Glomerular visceral epithelial cell (primary cell): ENCODE results near the gene DGCR8.
A peak's percentile ranks its signal among the peaks of the same experiment; 100 is the strongest.

ENCODE experiments used
- DNase-seq: peaks from one replicate; pipeline ENCODE4 v3.0.0-alpha.2; 2016; ENCODE audit errors: extremely low spot score

The DGCR8 gene

DNA sequence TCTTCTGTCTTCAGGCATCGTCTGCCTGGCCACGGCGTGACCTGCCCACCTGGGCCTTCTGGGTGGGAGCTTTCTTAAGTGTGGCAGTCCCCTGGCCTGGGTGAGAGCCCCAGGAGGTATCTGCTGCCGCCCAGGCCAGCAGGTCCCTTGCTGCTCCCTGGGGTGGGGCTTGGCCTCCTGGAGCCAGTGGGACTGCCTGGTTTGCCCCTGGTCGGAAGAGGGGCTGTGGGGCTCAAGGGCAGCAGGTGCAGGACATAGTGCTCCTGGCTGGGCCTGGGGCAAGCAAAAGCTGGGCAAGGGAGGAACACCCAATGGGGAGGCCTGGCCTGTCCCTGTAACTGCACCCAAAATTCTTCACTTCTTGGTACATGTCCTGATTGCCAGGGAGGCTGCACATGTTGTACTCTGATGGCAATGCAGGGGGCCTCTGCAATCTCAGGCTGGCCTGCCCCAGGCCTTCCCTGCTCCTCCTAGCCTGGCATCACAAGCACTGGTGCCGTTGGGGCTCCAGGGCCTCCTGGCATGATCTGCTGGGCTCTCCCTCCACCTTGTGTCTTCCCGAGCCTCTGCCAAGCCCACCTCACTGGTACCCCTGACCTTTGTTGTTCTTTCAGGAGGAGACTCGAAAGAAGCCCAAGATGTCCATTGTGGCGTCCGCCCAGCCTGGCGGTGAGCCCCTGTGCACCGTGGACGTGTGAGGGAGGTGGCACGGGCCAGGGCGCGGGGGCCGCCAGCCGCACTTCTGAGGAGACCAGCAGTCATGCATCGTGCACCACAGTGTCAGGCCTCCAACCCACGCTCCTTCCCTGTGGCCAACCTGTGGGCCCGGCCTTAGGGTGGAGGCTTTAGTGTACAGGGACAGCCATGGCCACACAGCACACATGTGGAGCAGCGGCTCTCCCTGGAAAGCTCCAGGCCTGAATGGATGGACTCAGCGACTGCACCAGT, 29.6 kb downstream of the DGCR8 start:
- no peak for DNase-seq

DNA sequence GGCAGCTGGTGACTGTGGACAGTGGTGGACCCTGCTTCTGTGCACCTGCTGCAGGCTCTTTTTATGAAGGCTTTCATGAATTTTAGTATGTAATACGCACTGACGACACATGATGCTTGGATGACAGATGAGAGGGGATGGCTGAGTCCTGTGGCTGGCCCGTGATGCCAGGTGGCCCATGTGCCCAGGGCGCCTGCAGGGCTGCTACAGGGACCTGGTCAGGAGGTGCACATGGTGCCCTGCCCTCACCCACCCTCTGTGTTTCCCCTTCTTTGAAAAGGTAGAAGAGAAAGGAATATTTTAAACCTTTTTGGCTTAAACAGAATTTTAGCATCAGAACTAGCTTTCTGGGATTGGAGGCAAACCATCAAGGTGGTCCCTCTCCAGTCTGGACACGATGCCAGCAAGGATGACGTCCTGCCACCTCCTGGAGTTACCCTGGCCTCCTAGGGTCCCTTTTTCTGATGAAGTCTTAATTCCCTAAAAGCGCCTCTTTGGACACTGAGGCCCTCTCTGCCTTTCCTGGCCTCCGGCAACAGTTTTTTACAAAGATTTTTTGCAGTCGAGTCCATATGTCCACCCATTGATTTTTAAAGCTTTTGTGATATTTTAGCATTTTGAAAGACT, 30.4 kb downstream of the DGCR8 start:
- no peak for DNase-seq

DNA sequence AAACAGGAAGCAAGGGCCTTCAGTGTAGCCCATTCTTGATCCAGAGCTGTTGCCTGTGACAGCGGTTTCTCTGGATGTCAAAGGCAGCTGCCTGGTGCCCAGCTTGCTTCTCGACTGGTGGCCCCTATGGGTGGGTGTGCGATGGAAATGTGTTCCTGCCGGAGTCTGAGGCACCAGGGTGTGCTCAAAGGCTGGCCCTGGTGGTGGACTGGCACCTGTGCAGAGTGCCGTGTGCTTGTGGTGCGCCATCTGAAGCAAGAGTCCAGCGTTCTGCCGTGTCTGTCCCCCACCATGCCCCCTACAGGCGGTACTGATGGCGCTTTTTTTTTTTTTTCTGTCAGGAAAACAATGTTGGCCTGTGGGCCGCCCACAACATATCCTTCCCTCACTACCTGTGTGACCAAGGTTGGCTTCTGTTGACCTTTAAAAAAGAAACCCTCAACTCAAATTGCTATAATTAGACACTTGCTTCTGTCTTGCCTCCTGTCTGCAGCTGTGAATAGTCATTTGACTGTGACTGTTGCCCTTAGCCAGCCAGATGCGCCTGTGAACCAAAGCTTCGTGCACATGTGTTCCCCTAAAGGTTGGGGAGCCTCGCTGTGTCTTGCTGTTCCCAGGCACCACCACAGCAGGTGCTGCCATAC, 31.1 kb downstream of the DGCR8 start:
- DNase-seq, result peak; percentile 40

DNA sequence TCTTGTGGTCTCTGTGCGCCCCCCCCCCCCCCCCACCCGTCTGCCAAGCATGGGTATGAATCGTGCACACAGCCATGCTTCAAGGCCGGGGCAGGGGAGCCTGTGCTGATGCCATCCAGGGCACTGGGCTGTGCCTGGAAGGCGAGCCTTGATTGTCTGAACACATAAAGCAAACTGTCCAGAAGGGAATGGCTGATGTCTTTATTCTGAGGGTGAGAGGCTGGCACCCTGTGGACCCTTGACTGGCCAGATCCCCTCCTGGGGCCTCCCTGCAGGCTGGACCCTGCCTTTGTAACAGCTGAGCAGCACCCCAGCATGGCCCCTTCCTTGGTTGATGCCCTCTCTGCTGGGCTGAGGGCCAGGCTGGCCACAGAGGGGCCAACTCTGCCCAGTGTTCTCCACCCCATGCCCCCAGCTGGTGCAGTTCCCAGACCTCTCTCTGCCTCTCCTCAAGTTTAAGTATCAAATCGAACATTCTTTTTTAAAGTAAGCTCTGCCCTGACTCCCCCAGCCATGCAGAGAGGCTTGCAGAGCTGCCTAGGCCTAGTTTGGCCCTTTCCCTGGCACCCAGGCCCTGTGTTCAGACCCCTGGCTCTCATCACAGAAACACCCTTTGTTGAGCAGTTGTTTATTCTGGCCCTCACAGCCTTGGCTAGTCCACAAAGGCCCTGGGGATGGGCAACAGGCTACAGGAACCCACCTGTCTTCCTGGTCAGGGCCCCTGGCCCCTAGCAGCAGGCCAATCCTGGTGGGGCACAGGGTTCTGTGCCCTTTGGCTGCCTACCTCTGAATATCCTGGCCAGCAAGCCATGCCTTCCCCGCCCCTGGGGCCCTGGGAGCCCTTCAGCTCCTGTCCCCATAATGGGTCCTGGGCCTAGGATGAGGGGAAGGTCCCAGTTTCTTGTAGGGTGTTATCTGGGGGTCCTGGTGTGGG, 31.9 kb downstream of the DGCR8 start:
- no peak for DNase-seq

DNA sequence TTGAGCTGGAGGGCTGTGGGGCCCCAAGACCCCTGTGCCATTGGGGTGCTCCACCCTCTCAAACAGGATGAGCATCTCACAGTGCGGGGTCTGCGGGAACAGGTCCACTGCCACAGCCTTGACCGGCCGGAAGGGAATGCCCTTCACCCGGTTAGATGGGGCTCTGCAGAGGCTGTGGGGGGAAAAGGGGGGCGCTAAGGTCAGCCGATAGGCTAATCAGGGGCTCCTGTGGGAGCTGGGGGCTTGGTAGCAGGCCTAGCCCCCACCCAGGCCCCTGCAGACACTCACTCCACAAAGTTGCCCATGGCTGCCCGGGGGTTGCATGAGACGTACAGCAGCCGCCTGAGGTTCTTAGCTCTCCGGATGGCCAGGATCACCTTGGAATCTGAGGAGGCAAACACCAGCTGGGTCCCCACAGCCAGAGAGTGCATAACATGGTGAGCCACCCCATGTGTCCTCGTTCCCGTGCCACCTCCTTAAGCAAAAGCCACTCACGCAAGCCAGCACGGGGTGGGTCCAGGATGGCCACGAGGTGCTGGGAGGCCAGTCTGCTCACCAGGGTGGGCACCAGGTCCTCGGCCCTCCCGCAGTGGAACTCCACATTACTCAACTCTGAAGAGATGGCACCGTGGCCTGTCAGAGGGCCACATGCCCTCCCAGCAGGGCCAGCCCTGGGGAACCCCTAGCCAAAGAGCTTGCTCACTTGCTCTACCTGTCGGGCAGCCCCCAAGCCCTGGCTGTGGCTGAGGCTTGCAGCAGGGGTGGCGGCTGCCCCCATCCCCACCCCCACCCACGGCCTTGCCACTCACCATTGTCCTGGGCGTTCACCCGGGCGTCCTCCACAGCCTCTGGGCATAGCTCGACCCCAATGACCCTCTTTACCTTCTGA, 32.8 kb downstream of the DGCR8 start:
- DNase-seq, result no peak

DNA sequence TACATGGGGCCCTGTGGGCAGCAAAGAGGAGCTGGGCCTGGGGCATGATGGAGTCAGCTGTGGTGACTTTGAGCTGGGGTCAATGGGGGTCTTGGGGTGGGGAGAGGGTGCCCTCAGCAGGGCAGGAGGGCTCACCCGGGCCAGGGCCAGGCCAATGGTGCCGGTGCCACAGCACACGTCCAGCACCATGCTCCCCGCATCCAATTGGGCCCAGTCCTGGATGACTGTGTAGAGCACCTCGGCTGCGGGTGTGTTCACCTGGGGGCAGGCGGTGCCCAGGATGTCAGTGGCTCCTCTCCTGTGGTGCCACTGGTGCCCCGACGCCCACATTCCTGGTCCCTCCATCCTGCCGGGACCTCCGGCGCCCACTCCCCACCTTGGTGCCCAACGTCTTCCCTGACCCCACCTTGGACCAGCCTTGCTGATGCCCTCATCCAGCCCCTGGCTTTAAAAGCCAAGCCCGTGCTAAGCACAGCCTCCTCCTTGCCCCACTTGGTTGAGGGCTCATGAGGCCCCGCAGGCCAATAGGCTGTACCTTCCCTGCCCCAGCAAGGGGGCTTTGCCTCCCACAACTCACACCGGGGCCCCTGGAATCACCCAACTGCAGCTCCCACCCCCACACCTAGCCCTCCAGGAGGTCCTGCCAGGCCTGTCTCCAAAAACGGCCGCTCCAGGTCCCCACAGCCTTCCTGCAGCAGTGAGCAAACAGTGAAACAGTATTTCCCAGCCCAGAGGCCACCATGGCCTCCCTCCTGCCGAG, 33.7 kb downstream of the DGCR8 start:
- no peak for DNase-seq

DNA sequence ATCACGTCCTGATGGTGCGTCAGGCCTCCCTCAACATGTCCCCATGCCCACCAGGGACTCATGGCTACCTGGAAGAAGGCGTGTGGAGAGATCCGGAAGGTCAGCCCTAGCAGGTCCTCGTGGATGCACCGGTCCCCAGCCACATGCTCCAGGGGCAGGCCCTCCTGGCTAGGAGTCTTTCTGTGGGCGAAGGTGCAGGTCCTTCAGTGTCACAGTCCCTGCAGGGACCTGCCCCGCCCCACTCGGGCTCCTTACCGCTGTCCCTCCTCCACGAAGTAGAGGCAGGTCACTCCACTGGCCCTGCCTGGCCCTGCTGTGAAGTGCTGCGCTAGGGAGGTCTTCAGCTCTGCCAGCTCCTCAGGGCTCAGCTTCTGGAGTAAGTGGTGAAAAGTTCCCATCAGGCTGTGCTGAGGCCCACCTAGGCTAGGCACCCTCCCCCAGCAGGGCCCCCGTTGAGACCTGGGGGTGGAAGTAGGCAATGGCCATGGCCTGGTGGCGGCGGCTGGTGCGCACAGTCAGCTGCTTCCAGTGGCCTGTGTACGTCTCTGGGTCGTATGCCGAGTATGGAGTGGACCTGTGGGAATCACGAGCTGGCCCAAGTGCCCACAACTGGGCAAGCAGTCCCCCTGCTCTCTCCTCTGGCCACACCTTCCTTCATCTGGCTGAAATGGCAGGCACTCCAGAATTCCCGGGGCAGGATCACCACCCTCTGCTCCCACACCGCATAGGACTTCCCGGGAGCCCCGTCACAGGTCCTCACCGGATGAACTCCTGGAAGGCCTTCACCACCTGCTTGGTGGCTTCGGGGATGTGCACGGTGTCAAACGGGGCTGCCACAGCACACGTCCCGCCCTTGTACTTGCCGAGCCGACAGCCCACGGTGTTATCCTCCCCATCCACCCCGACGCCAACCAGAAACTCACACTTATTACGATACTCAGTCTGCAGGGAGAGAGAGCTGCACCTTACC, 34.8 kb downstream of the DGCR8 start:
- no peak for DNase-seq

DNA sequence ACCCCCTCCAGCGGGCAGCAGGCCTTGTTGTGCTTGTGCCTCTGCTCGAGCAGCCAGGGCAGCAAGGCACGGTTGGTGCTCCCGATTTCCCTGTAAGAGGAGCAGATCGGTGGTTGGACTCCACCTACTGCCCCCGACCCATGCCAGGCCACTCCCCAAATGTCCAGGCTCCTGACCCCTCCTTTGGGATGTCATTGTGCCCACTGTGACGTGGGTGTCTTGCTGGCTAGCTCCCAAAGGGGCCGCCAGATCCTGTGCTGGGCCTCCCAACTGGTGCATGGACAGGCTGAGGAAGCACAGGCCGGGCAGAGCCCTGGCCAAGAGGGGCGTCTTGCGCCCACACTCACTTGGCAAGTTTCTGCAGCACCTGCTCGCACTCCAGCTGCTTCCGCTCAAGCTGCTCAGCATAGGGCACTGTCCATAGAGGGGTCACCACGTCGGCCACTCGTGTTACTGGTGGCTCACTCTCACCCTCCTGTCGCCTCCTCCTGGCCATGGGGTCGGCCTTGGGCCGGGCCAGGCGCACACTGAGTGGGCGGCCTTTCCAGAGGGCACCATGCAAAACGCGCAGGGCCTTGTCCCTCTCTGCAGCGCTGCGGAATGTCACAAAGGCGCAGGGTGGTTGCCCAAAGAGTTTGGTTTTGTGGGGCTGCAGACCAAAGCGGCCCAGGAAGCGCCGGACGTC, 35.8 kb downstream of the DGCR8 start, which contains the start of gene RANBP1:
Gene RANBP1 (plus strand): TSS at position 414 of the 685 bp plus-strand sequence. CDS start 81 bp downstream, at position 495.
- DNase-seq, result no peak

DNA sequence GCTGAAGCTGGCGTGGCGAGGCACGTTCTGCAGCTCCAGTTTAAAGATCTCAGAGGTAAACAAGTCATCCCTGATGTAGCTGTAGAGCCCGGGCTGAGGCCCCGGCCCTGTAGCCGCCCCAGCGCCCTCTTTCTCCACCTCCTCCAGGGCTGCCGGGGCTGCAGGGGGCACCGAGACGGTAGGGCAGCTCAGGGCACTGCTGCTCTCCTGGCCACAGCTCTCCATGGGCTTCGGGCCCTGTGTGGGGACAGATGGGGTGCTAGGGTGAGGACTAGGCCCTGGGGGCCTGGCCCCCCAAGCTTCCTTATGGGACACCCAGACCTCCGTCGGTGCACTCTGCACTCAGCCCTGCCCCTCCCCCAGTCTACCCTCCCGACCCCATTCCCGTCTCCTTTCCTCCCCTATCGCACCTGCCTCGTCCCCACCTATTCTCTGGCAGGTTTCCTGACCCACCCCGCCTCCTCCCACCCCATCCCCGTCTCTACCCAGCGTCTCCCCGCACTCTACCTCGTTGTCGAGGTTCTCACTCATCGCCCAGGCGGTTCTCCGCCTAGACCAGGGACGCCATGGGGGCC, 36.4 kb downstream of the DGCR8 start:
- no peak for DNase-seq

DNA sequence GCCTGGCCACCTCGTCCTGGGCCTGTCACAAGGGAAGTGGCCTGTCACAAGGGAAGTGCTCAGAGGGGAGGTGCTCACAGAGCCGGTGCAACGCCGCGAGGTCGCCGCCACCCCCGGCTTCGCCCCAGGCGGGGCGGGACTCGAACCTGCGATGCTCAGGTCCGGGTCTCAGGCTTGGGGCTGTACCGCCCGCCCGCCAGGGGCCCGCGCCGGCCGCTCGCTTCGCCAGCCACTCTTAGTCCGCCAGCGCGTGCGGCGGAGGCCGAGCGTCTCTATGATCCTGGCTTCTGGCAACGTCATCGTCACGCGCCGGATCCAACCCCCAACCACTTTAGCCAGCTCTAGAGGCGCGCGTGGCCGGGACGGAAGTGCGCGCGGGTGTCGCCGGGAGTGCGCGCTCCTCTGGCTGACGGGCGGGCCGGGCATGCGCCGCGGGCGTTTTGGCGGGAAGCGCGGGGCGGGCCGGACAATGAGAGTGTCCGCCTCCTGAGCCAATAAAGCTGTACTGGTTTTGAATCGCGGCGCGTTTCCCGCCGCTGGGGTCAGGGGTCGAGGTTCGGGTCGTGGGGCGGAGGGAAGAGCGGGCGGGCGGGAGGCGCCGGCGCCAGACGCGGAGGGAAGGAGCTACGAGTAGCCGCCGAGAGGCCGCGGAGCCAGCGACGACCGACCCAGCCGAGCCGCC, 37.1 kb downstream of the DGCR8 start, which contains the start of gene TRMT2A:
Gene TRMT2A (minus strand): TSS at position 276 of the 682 bp plus-strand sequence. CDS start 320 bp downstream, outside the sequence.
- DNase-seq, result peak; percentile 96

DNA sequence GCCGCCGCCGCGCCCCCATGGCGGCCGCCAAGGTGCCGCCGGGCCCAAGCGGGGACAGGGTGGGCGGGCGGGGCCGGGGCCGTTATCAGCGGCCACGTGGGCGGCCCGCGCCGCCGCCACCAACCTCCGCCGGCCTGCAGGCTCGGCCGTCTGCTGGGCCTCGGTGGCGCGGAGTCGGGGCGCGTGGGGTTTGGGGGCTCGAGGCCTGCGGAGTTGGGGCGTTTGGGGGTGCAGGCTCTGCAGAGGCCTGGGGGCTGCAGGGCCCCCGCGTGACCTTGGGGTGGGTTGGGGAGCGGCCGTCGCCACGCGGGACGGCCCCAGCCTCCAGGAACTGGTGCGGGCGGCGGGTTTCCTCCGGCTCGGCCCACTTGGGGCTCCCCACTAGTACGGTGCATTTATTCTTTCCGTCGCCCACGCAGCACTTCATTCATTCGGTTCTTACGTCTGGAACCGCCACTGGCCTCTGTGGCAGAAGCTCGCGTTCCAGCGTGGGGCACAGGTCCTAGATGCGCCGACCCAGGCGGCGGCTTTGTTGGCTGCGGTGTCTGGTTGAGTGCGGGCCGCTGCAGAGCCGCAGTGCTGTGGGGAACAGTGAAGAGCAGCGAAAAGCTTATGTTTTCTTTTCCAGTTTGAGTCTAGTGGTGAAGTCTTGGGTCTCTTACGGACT, 37.7 kb downstream of the DGCR8 start:
- no peak for DNase-seq

DNA sequence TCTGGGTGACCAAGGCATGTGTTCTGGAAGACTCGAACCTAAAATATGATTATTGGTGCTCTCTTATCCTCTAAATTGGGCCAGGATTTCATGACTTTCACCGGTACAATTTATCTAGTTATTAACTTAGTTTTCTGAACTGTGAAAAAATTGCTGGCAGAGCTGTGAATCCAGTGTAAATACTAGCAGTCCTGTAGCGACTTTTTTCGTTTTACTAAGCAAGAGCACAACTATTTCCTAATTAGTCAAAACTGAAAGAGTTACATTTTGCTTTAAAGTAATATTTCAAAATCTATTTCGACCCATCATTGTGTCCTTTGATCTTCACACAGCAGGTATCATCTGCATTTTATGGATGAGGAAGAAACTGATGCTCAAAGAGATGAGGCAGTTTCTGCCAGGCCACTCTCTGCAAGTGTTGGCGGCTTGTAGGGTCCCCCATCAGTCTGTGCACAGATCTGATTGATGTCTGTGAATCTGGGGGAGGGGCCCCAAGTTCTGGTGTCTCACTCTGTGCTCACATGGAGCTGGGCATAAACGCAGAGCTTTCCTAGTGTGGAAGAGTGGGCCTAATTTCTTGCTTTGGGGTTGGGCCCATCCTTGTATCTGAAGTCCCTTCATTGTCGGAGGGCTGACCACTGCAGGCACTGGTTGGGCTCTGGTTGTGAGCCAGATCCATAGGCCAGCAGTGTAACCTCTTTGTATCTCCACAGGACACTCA, 38.4 kb downstream of the DGCR8 start:
- no peak for DNase-seq

DNA sequence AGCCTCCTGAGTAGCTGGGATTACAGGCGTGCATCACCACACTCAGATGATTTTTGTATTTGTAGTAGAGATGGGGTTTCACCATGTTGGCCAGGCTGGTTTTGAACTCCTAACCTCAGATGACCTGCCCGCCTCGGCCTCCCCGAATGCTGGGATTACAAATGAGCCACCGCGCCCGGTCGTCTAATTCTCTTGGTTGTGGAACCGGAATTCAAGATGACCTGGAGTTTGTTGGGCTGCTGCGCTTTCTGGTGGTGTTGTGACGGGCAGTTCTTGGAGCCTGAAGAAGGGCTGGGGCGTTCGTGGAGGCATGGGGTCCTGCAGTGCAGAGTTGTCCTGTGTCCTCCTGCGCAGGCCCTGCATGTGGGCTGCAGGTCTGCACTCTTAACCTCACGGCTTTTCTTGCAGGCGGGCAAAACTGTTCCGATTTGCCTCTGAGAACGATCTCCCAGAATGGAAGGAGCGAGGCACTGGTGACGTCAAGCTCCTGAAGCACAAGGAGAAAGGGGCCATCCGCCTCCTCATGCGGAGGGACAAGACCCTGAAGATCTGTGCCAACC, 41.9 kb downstream of the DGCR8 start:
- no peak for DNase-seq

DNA sequence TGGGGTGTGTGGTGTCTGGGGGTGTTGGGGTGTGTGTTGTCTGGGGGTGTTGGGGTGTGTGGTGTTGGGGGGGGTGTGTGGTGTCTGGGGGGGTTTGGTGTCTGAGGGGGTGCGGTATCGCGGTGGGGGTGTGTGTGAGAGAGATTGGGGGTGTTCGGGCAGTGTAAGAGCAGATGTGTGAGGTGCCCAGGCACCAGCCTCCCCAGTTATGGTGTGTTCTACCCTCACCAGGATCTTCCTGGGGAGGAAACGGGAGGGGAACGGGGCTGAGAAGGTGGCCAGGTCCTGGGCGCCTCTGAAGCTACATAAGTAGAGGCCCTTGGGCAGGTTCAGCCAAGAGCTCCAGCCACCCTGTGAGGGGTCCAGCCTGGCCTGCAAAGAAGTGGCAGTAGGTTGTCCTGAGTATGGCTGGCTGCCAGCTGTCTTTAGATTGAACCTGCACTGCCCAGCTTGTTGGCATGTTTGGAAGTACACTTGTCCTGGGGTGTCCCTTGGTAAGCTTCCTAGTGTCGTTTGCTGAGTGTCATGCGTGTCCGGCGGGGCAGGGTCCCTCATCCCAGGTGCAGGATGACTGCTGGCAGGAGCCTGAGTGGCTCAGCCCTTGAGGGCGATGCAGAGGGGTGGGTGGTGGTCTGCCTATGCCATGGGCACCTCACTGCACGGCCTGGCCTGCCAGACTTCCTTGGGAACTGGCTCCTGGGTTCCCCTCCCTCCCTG, 43.5 kb downstream of the DGCR8 start:
- DNase-seq, result no peak
